ENCODE results near the gene ROR1. TPM values are rescaled to one million over a fixed set of nuclear protein-coding genes. Genes with fewer than 3 reads are reported as not detected.

Gene ROR1
- total RNA-seq, 5 donors from 2014 or later (not counting 1 experiment from before 2014, with no cell fraction given): 0.15 to 2.0 (median 0.33) TPM; not detected in 1

DNA sequence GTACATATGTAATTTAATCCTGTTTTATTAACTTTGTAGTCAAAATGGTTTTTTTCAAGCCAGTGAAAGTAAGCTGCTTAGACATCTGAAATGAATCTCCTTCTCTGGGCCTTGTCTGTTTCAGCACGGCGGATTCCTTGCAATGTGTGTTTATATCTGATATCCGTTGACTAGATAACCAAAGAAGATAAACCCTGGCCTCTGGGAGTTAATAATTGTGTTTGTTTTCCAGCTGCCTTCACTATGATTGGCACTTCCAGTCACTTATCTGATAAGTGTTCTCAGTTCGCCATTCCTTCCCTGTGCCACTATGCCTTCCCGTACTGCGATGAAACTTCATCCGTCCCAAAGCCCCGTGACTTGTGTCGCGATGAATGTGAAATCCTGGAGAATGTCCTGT is 366.1 kb downstream of the ROR1 start:
- CTCF ChIA-PET: interaction anchor here (0.6 to 0.9 kb wide), 2 partner anchors 65 to 523 kb away, joined by 3 read pairs; no protein-coding TSS in a partner anchor

DNA sequence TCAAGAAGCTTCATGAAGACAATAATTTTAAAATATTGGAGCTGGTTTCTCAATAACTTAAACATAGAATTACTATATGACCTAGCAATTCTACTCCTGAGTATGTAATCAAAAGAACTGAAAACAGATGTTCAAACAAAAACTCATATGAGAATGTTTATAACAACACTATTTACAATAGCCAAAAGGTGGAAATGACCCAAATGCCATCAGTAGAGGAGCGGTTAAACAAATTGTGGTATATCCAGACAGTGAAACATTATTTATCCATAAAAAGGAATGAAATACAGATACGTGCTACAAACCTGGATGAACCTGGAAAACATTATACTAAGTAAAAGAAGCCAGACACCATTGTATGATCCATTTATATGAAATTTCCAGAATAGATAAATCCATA is 366.8 kb downstream of the ROR1 start:
- no peaks in the 10 kb centered on the region for H3K4me1 Mint-ChIP-seq
- CTCF ChIA-PET: no interaction called here
- no peak for DNase-seq
- H3K36me3 ChIP-seq (ENCODE audit: control insufficient read depth in 2 of 2, extremely low read depth in 1 of 2, insufficient read depth in 1 of 2, low read length in 1 of 2): no peaks in the 10 kb centered on the region
- H3K27me3 ChIP-seq (replicated peaks in 1 of 2; ENCODE audit: control insufficient read depth in 2 of 2, extremely low read depth in 1 of 2, insufficient read depth in 2 of 2, low read length in 1 of 2): no peaks in the 10 kb centered on the region
- ATAC-seq (replicated peaks in 1 of 4): no peak
- H3K36me3 Mint-ChIP-seq: no peaks in the 10 kb centered on the region
- no peaks in the 10 kb centered on the region for H3K9me3 Mint-ChIP-seq
- H3K27me3 Mint-ChIP-seq: peaks cover 3% of the 10 kb centered on the region in 2 donors
- H3K27ac Mint-ChIP-seq: no peak overlapping the region
- H3K27ac ChIP-seq (ENCODE audit: low read length): no peak overlapping the region
- H3K4me3 ChIP-seq (ENCODE audit: control insufficient read depth in 1 of 2, extremely low read depth in 1 of 2, low read length in 1 of 2): no peak overlapping the region
- POLR2A ChIA-PET: no interaction called here
- H3K4me1 ChIP-seq (ENCODE audit: control insufficient read depth in 1 of 2, extremely low read depth in 1 of 2, insufficient read depth in 2 of 2, low read length in 2 of 2): no peaks in the 10 kb centered on the region
- no CpG with 5 or more reads among the region's 2 CpGs for WGBS (ENCODE audit: insufficient coverage)
- H3K9me3 ChIP-seq: no peaks in the 10 kb centered on the region
- H3K4me3 Mint-ChIP-seq: no peak overlapping the region

More for the DNA sequence above, 366.1 kb downstream of the ROR1 start:
- H3K4me3 ChIP-seq (ENCODE audit: control insufficient read depth in 1 of 2, extremely low read depth in 1 of 2, low read length in 1 of 2): no peak overlapping the region
- no peaks in the 10 kb centered on the region for H3K27me3 ChIP-seq (replicated peaks in 1 of 2; ENCODE audit: control insufficient read depth in 2 of 2, extremely low read depth in 1 of 2, insufficient read depth in 2 of 2, low read length in 1 of 2)
- ATAC-seq (replicated peaks in 1 of 4) (no peak), DNase-seq (no peak)
- H3K36me3 ChIP-seq (ENCODE audit: control insufficient read depth in 2 of 2, extremely low read depth in 1 of 2, insufficient read depth in 1 of 2, low read length in 1 of 2): no peaks in the 10 kb centered on the region
- no peak overlapping the region for H3K27ac Mint-ChIP-seq
- H3K9me3 ChIP-seq: no peaks in the 10 kb centered on the region
- no peaks in the 10 kb centered on the region for H3K4me1 Mint-ChIP-seq
- no peaks in the 10 kb centered on the region for H3K9me3 Mint-ChIP-seq
- H3K4me3 Mint-ChIP-seq: no peak overlapping the region
- POLR2A ChIA-PET: no interaction called here
- H3K27me3 Mint-ChIP-seq: peaks cover 3% of the 10 kb centered on the region in 2 donors
- H3K27ac ChIP-seq (ENCODE audit: low read length): no peak overlapping the region
- H3K4me1 ChIP-seq (ENCODE audit: control insufficient read depth in 1 of 2, extremely low read depth in 1 of 2, insufficient read depth in 2 of 2, low read length in 2 of 2): no peaks in the 10 kb centered on the region
- no peaks in the 10 kb centered on the region for H3K36me3 Mint-ChIP-seq
- WGBS (ENCODE audit: insufficient coverage): 94% methylated on average over 7 of the region's 10 CpGs

DNA sequence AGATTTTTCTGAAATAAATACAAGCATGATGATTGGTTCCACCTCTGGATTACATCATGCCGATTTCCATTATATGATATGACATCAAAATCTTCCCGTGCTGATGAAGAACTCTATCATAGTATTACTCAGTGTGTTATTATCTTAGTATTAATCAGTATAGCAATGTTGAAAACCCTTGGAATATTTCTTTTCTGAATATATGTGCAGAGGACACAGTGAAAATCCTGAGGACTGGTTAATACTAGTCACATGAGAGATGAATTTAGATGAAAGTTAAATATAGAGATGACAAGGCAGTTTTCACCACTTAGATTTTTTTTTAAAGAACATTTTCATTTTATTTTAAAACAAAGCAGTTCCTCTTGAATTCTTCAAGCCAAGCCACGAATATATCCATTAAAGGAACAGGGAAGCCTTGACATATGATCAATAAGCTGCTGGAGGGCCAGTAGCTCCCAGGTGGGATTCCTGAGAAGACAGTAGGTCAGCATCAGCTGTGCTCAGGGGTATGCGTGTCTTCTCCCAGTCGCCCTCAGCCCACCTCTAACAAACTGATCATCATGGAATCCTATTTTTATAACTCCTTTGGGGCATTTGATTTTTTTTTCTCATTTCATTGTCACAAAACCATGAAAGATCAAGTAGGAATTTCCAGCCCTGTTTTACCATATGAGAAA is 373.4 kb downstream of the ROR1 start:
- no peaks in the 10 kb centered on the region for H3K4me1 Mint-ChIP-seq
- peaks cover 5 to 16% of the 10 kb centered on the region in 2 donors for H3K27me3 Mint-ChIP-seq
- Histone ChIP-seq H3K9me3 (no peaks in the 10 kb centered on the region), H3K4me3 (ENCODE audit: control insufficient read depth in 1 of 2, extremely low read depth in 1 of 2, low read length in 1 of 2) (no peak overlapping the region), H3K27ac (ENCODE audit: low read length) (no peak overlapping the region), H3K27me3 (replicated peaks in 1 of 2; ENCODE audit: control insufficient read depth in 2 of 2, extremely low read depth in 1 of 2, insufficient read depth in 2 of 2, low read length in 1 of 2) (no peaks in the 10 kb centered on the region), H3K36me3 (ENCODE audit: control insufficient read depth in 2 of 2, extremely low read depth in 1 of 2, insufficient read depth in 1 of 2, low read length in 1 of 2) (no peaks in the 10 kb centered on the region), H3K4me1 (ENCODE audit: control insufficient read depth in 1 of 2, extremely low read depth in 1 of 2, insufficient read depth in 2 of 2, low read length in 2 of 2) (no peaks in the 10 kb centered on the region)
- H3K4me3 Mint-ChIP-seq: no peak overlapping the region
- no peaks in the 10 kb centered on the region for H3K9me3 Mint-ChIP-seq
- POLR2A ChIA-PET: interaction anchor here in 1 of 2 donors (0.5 kb wide), 1 partner anchor 1446 kb away, joined by 3 read pairs; no protein-coding TSS in a partner anchor
- DNase-seq (no peak), ATAC-seq (replicated peaks in 1 of 4) (no peak)
- WGBS (ENCODE audit: insufficient coverage): 0% methylated on average over 1 of the region's 5 CpGs
- H3K36me3 Mint-ChIP-seq: no peaks in the 10 kb centered on the region
- no peak overlapping the region for H3K27ac Mint-ChIP-seq
- CTCF ChIA-PET: interaction anchor here in 1 of 2 donors (0.7 to 1.0 kb wide), 2 partner anchors 9 to 26 kb away, joined by 3 to 4 read pairs; no protein-coding TSS in a partner anchor

DNA sequence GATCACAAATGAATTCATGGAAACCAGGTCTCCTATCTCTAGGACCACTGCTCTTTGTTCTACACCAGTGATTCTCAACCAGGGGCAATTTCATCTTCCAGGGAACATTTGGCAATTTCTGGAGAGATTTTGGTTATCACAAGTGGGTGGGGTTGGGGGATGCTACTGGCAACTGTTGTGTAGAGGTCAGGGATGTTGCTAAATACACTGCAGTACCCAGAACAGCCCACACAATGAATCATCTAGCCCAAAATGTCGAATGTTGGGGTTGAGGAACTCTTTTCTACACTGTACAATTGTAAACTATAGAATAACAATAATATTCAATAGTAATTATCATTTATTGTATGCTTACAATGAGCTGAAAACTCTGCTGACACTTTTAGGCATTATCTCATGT is 373.9 kb downstream of the ROR1 start:
- Histone ChIP-seq H3K9me3 (no peaks in the 10 kb centered on the region), H3K4me3 (ENCODE audit: control insufficient read depth in 1 of 2, extremely low read depth in 1 of 2, low read length in 1 of 2) (no peak overlapping the region), H3K36me3 (ENCODE audit: control insufficient read depth in 2 of 2, extremely low read depth in 1 of 2, insufficient read depth in 1 of 2, low read length in 1 of 2) (no peaks in the 10 kb centered on the region), H3K27me3 (replicated peaks in 1 of 2; ENCODE audit: control insufficient read depth in 2 of 2, extremely low read depth in 1 of 2, insufficient read depth in 2 of 2, low read length in 1 of 2) (no peaks in the 10 kb centered on the region), H3K27ac (ENCODE audit: low read length) (no peak overlapping the region), H3K4me1 (ENCODE audit: control insufficient read depth in 1 of 2, extremely low read depth in 1 of 2, insufficient read depth in 2 of 2, low read length in 2 of 2) (no peaks in the 10 kb centered on the region)
- Mint-ChIP-seq H3K4me3 (no peak overlapping the region), H3K27ac (no peak overlapping the region), H3K36me3 (no peaks in the 10 kb centered on the region), H3K9me3 (no peaks in the 10 kb centered on the region), H3K27me3 (peaks cover 5 to 16% of the 10 kb centered on the region in 2 donors), H3K4me1 (no peaks in the 10 kb centered on the region)
- no CpG with 5 or more reads among the region's 1 CpG for WGBS (ENCODE audit: insufficient coverage)
- POLR2A ChIA-PET: no interaction called here
- CTCF ChIA-PET: interaction anchor here (0.7 to 1.4 kb wide), 2 partner anchors 11 to 25 kb away, joined by 3 read pairs; no protein-coding TSS in a partner anchor
- ATAC-seq (replicated peaks in 1 of 4) (no peak), DNase-seq (no peak)

DNA sequence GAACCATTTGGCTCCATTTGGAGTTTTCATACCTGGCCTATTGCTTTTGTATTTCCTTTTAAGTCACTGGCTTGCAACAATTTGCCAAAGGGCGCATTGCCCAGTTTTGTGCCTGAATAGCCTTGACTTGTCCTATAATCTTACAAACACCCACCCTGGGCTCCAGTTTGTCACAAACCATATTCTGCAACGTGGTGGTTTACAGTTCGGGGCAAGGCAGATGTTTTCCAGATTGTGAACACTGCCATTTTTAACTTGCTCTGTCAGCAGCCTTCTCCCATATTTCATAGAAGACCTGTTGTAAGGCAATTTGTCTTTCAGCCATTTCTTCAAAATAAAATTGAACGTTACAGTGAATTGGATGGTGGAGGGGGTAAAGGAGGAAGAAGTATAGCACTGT is 376.4 kb downstream of the ROR1 start:
- H3K9me3 ChIP-seq: no peaks in the 10 kb centered on the region
- H3K36me3 Mint-ChIP-seq: no peaks in the 10 kb centered on the region
- ATAC-seq (replicated peaks in 1 of 4) (no peak), DNase-seq (no peak)
- no peak overlapping the region for H3K4me3 ChIP-seq (ENCODE audit: control insufficient read depth in 1 of 2, extremely low read depth in 1 of 2, low read length in 1 of 2)
- no peaks in the 10 kb centered on the region for H3K9me3 Mint-ChIP-seq
- WGBS (ENCODE audit: insufficient coverage): 100% methylated on average over 1 of the region's 4 CpGs
- H3K27me3 Mint-ChIP-seq: peaks cover 5 to 13% of the 10 kb centered on the region in 2 donors
- no peaks in the 10 kb centered on the region for H3K4me1 Mint-ChIP-seq
- ChIA-PET CTCF (no interaction called here), POLR2A (no interaction called here)
- H3K27ac Mint-ChIP-seq: no peak overlapping the region
- no peak overlapping the region for H3K4me3 Mint-ChIP-seq
- H3K27me3 ChIP-seq (replicated peaks in 1 of 2; ENCODE audit: control insufficient read depth in 2 of 2, extremely low read depth in 1 of 2, insufficient read depth in 2 of 2, low read length in 1 of 2): no peaks in the 10 kb centered on the region
- no peak overlapping the region for H3K27ac ChIP-seq (ENCODE audit: low read length)
- H3K4me1 ChIP-seq (ENCODE audit: control insufficient read depth in 1 of 2, extremely low read depth in 1 of 2, insufficient read depth in 2 of 2, low read length in 2 of 2): no peaks in the 10 kb centered on the region
- H3K36me3 ChIP-seq (ENCODE audit: control insufficient read depth in 2 of 2, extremely low read depth in 1 of 2, insufficient read depth in 1 of 2, low read length in 1 of 2): no peaks in the 10 kb centered on the region

DNA sequence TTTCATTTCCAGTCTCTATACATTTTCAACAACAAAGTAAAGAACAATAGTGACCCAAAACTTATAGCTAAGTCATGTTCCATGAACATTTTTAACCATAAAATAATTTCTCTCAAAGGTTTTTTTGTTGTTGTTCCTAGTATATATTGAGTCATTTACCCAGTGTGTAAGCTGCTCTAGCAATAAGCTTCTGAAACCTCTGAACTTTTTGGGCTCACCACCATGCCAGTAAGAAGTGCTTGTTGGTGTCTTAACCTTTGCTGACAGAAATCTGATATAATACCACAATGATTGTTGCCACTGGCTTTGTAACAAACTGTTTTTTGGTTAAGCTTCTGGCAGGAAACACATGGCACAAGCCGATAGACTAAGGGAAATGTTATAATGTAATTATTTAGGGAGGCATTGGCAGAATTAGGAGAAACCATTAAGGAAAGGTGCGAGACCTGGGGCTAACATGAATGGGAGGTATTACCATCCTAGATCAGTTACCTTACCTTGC is 377.0 kb downstream of the ROR1 start:
- H3K4me1 ChIP-seq (ENCODE audit: control insufficient read depth in 1 of 2, extremely low read depth in 1 of 2, insufficient read depth in 2 of 2, low read length in 2 of 2): no peaks in the 10 kb centered on the region
- no peak for DNase-seq
- Mint-ChIP-seq H3K36me3 (no peaks in the 10 kb centered on the region), H3K4me3 (no peak overlapping the region), H3K27me3 (peaks cover 5 to 13% of the 10 kb centered on the region in 2 donors), H3K27ac (no peak overlapping the region), H3K4me1 (no peaks in the 10 kb centered on the region), H3K9me3 (no peaks in the 10 kb centered on the region)
- no peak overlapping the region for H3K4me3 ChIP-seq (ENCODE audit: control insufficient read depth in 1 of 2, extremely low read depth in 1 of 2, low read length in 1 of 2)
- POLR2A ChIA-PET: no interaction called here
- ATAC-seq (replicated peaks in 1 of 4): no peak
- H3K27me3 ChIP-seq (replicated peaks in 1 of 2; ENCODE audit: control insufficient read depth in 2 of 2, extremely low read depth in 1 of 2, insufficient read depth in 2 of 2, low read length in 1 of 2): no peaks in the 10 kb centered on the region
- no peak overlapping the region for H3K27ac ChIP-seq (ENCODE audit: low read length)
- WGBS (ENCODE audit: insufficient coverage): 17% methylated on average over 1 of the region's 2 CpGs
- no peaks in the 10 kb centered on the region for H3K9me3 ChIP-seq
- CTCF ChIA-PET: interaction anchor here in 1 of 2 donors (0.9 kb wide), 1 partner anchor 13 kb away, joined by 3 read pairs; no protein-coding TSS in a partner anchor
- H3K36me3 ChIP-seq (ENCODE audit: control insufficient read depth in 2 of 2, extremely low read depth in 1 of 2, insufficient read depth in 1 of 2, low read length in 1 of 2): no peaks in the 10 kb centered on the region
